Right lobe of liver (tissue), 4 donors: ENCODE data around the gene NR3C2.

Experiments used
- CTCF ChIP-seq, 4 donors: fragments of 200-600 bp in 3 of 4; fragments of 450-650 bp in 1 of 4; IDR thresholded peaks; one replicate each; pipeline versions ENCODE4 v1.5.1 to v1.8.0; 2016 to 2022; ENCODE audit warnings: antibody characterized with exemption in 4 of 4, mild to moderate bottlenecking in 2 of 4
- POLR2A ChIP-seq: fragments of 450-650 bp; IDR thresholded peaks from one replicate; pipeline ENCODE4 v1.6.1; 2017; ENCODE audit warnings: antibody characterized with exemption, mild to moderate bottlenecking
- donor health status: DM: no; HTN: no; CAD: no.
- donor health status: DM: no; HTN: no; CAD: no.
- donor health status: DM: no; HTN: yes; CAD: no.

- TF ChIP-seq CTCF (IDR thresholded peaks at IDR 0.05) (peak in 1 of 4 donors; percentile 5), POLR2A (peak; percentile 32)
Measured at GRCh38 chr4:148445071-148445859, 3.1 kb upstream of the NR3C2 start.
